Endothelial cell of hepatic sinusoid (primary cell): Measurements from ENCODE around the gene SH2D2A.

ENCODE experiments used
- in situ Hi-C: cut with HindIII; loops from 2 replicates; pipeline ENCODE4 v1.10.0; 2017; ENCODE audit warnings: low sequenced_read_pairs

The SH2D2A gene

GRCh38 chr1:156828400-156829124, 11.9 kb upstream of the SH2D2A start:
- in situ Hi-C loops = no loop called here

- in situ Hi-C loops = no loop called here
These were observed 10.0 kb upstream of the SH2D2A start for GRCh38 chr1:156826630-156827029.

DNA sequence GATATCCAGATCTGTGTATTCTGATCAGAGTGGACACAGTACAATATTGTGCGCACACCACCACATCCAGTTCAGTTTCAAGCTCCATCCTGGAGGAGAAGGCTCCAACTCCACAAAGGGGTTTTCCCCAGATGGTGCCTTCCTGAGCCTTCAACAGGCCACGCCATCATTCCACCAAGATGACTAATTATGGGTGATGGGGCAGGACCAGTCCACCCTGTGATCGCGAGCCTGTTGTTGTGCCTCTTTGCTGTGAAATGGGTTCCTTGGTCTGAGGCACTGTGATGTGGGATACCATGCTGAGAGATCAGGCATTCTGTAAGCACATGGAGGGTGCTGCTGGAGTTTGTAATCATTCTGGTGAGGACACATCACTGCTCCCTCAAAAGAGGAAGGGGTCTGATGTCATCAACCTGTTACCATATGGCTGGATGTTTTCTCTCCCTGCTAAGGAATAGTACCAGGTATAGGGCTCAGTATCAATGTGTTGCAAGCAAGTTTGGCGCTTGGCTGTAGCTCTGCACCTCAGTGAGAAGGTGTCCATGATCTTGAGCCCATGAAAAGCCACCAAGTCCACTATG, 6.7 kb upstream of the SH2D2A start:
- in situ Hi-C loops = no loop called here

DNA sequence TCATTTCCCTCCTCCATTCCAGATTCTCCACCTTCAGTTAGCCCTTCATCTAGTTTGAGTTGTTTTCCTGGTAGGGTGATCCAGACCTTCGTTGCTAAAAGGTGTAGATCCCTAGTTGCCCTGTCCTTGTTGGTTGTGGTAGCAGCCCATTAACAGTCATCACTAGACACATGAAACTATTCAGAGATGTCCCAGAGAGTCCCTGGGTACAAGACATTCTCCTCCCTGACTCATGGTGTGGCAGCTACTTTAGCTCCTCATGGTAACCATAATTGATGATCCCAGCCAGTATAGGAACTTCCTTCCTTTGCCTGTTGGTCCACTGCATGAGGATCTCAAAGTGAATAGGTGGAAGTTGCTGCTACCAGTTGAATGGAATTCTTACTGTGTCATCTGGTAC, 6.0 kb upstream of the SH2D2A start:
- in situ Hi-C loops = no loop called here

DNA sequence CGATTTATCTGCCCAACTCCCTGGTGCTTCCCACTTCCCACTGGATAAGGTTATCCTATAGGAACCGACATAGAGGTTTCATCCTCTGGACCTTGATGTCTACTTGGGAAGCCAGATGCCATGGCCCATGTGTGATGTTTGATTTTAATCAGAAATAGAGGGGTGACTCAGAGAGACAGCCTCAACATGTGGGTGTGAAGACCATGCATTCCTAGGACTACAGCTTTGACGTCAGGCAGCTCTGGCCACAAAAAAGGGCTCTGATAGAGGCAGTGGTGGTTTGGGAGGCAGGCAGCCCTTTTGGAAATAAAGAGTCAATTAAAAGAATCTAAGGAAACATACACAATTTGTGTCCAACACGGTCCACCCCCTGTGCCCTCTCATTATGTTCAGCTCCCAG, 5.2 kb upstream of the SH2D2A start:
- in situ Hi-C loops = no loop called here

GRCh38 chr1:156815961-156816422, 656 bp downstream of the SH2D2A start:
- in situ Hi-C loops = no loop called here

GRCh38 chr1:156815307-156815826, 1.3 kb downstream of the SH2D2A start:
- in situ Hi-C loops = no loop called here

- in situ Hi-C loops = no loop called here
These were observed 1.9 kb downstream of the SH2D2A start for GRCh38 chr1:156814571-156815260.

GRCh38 chr1:156813750-156814570, 2.7 kb downstream of the SH2D2A start:
- in situ Hi-C loops = no loop called here

DNA sequence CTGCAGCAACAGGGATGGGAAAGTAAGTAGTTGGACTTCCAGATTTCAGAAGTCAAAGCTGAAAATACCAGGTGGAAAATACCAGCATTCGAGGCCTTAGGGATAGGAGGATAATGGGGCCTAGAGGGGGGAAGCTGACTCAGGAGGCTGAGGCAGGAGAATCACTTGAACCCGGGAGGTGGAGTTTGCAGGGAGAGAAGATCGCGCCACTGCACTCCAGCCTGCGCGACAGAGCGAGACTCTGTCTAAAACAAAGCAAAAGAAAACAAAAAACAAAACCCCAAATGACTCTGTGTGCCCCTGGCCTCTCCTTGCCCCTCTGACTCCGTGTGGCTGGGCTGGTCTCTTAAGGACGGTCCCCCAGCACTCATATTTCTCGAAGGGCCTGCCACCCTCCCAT, 3.4 kb downstream of the SH2D2A start:
- in situ Hi-C loops = no loop called here

- in situ Hi-C loops = no loop called here
These were observed 4.2 kb downstream of the SH2D2A start for GRCh38 chr1:156812293-156812990.

DNA sequence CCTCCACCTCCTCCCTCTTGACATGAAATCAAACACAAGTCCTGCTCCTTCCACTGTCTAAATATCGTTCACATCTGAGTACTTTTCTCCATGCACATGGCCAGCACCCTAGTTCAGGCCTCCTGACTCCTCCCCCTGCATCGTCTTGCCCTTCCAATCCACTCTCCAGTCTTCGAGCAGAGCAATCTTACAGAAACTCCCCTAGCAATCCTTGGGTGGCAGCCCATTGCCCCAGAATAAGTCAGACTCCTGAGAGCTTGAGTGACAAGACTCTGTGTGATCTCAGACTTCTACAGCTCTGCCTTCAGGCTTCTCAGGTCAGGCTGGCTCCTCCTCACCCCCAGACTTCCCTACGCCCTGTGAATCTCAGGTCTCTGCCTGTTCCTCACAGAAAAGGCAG, 5.5 kb downstream of the SH2D2A start:
- in situ Hi-C loops = no loop called here

DNA sequence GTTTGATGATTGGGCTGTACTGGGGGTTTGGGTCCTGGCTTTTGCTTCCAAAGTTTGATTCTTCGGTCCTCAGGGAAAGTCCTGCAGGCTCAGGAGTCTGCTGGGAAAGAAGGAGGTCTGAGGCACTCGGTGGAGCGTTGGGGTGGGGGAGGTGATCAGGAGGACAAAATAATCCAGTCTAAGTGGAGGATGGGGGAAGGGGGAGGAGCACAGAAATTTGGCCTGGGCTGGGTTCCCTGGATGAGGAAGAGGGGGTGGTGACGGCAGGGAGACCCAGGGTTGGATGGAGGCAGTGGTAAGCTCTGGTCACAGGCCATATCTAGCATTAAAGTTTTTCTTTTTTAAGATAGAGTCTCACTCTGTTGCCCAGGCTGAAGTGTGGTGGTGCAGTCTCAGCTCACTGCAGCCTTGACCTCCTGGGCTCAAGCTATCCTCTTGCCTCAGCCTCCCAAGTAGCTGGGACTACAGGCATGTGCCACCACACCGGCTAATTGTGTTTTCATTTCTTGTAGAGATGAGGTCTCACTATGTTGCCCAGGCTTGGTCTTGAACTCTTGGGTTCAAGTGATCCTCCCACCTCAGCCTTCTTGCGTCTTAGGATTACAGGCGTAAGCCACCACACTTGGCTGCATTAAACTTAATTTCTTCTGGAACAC, 6.8 kb downstream of the SH2D2A start:
- in situ Hi-C loops = no loop called here

GRCh38 chr1:156809281-156809680, 7.4 kb downstream of the SH2D2A start:
- in situ Hi-C loops = no loop called here

DNA sequence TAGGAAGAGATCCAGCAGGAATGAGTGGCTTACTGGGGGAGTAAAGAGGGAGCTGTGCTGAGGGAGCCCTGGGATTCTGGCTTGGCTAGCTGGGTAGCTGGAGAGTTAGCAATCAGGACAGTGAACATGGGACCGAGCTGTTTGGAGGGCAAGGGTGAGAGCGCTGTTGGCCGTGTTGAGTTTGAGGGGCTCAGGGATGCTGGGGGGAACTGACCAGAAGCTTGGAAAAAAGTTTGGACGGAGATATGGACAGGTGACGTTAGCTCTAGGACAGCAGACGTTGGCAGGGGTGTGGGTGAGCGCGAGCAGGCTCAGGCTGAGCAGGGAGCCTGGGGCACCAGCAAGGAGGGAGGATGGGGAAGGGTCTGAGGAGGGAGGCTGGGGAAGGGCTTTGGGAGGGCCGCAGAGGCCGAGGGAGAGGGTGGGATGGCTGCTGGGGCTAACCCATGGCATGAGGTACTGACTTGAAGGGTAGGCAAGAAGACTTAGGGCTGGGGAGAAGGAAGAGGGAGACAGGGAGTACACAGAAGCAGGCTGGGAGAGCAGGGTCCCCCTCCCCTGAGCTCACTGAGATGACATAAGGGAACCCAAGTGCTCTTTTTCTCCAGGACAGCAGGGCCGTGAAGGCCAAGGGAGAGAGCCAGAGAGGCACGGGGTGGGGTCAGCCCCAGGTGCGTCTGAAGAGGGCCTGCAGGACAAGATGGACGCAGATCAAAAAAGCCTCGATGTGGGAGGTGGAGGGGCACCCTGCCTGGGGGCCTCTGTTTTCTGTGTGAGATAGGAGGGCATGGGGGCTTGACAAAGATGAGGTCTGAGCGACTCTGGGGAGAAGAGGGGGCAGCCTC, 8.2 kb downstream of the SH2D2A start:
- in situ Hi-C loops = no loop called here

DNA sequence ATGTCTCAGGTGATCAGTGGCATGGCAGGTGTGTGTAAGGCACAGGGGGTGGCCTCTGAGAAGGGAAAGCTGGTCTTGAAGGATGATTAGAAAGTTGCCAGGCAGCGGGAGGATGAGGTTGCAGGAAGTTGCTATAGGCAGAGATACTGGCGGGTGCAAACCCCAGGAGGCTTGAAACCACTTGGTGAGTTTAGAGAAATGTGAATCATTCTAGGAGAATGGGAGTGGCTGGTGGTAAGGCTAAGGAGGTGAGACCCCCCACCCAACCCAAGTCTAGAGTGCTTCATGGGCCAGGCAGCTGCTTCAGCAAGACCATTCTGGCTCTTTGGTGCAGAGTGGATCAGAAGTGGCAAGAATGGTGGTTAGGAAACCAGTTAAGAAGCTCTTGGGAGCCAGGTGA, 9.0 kb downstream of the SH2D2A start:
- in situ Hi-C loops = no loop called here

GRCh38 chr1:156806512-156807440, 9.9 kb downstream of the SH2D2A start:
- in situ Hi-C loops = no loop called here
